HepG2 (cell line): ENCODE data around the gene DNAJA2. TPM values are rescaled to one million over a fixed set of nuclear protein-coding genes. Genes with fewer than 3 reads are reported as not detected.

ENCODE experiments used
- ATAC-seq: fragments of 200-7000 bp; cut with Tn5 transposase; 3 replicates; pipeline ENCODE4 v1.9.1; 2020; ENCODE audit warnings: mild to moderate bottlenecking, moderate library complexity
- BruUV-seq: library from RNA; stranded (reverse); fragments of 400-500 nt; replicated peaks from 2 replicates; lab custom pipeline; 2021; lab: Mats Ljungman, UMichigan
- CTCF ChIA-PET: fragments of 300-600 bp; formaldehyde crosslinking; extraction: SDS; loops from one replicate; lab custom pipeline; 2021; ENCODE audit warnings: low total read pairs, inconsistent platforms, low intra/inter-chr PET ratio; lab: Yijun Ruan, JAX
- POLR2A ChIA-PET: fragments of 350-600 bp; sonication (Branson Sonifier 250); formaldehyde crosslinking; loops from one replicate; lab custom pipeline; 2020; ENCODE audit warnings: antibody characterized with exemption, inconsistent platforms; lab: Yijun Ruan, JAX
- DNase-seq: peaks from one replicate; pipeline ENCODE4 v3.0.0-alpha.2; 2015; ENCODE audit warnings: low spot score
- FAIRE-seq: peaks from 3 replicates; lab custom pipeline; 2011; peaks lifted over from hg19 to GRCh38; lab: Jason Lieb, UNC
- H2AFZ ChIP-seq: one replicate; pipeline ENCODE4 v1.6.1; 2011; ENCODE audit warnings: low read length, inconsistent platforms
- H3K27ac ChIP-seq: fragments of 300-600 bp; 3 replicates; pipeline ENCODE4 v1.8.0; 2011; ENCODE audit warnings: mixed run types, mild to moderate bottlenecking, mixed read lengths, low read length, inconsistent platforms; ENCODE audit not compliant: insufficient read depth; ENCODE audit errors: extremely low read length
- H3K27me3 ChIP-seq, 2 experiments: fragments of 200-600 bp in 1 of 2; 2 replicates in 1 of 2; 3 replicates in 1 of 2; pipeline versions ENCODE4 v1.6.0 to v1.8.0; 2011; ENCODE audit warnings: low read length in 2 of 2, mild to moderate bottlenecking in 2 of 2, moderate library complexity in 2 of 2, inconsistent platforms in 1 of 2; ENCODE audit not compliant: insufficient read depth in 2 of 2, control insufficient read depth in 1 of 2
- H3K36me3 ChIP-seq, 2 experiments: fragments of 200-600 bp in 1 of 2; replicated peaks in 1 of 2; 2 replicates in 1 of 2; 3 replicates in 1 of 2; pipeline versions ENCODE4 v1.5.1 to v1.8.0; 2011; ENCODE audit warnings: low read length in 2 of 2, inconsistent platforms in 1 of 2; ENCODE audit not compliant: insufficient read depth in 2 of 2, control insufficient read depth in 1 of 2
- H3K4me1 ChIP-seq: 2 replicates; pipeline ENCODE4 v1.5.1; 2012; ENCODE audit warnings: low read length, inconsistent platforms; ENCODE audit not compliant: insufficient read depth
- H3K4me2 ChIP-seq: 2 replicates; pipeline ENCODE4 v1.6.0; 2011; ENCODE audit warnings: low read depth, low read length, inconsistent platforms
- H3K4me3 ChIP-seq, 3 experiments: fragments of 200-600 bp in 1 of 3; sonication (generic), shearing (Covaris generic) in 1 of 3; replicated peaks in 1 of 3; 2 replicates each; pipeline ENCODE4 v1.5.1; 2011 to 2016; ENCODE audit warnings: low read length in 3 of 3, inconsistent platforms in 2 of 3, low read depth in 2 of 3, mild to moderate bottlenecking in 2 of 3, control low read depth in 1 of 3, mixed read lengths in 1 of 3; ENCODE audit not compliant: insufficient read depth in 1 of 3
- H3K79me2 ChIP-seq: one replicate; pipeline ENCODE4 v1.6.1; 2011; ENCODE audit warnings: low read length, inconsistent platforms; ENCODE audit not compliant: insufficient read depth
- H3K9ac ChIP-seq: 2 replicates; pipeline ENCODE4 v1.6.0; 2011; ENCODE audit warnings: mild to moderate bottlenecking, low read depth, low read length, inconsistent platforms; ENCODE audit not compliant: insufficient read depth
- H3K9me3 ChIP-seq: 2 replicates; pipeline ENCODE4 v1.5.1; 2012; ENCODE audit warnings: mild to moderate bottlenecking, low read length
- H4K20me1 ChIP-seq: 2 replicates; pipeline ENCODE4 v1.6.0; 2011; ENCODE audit warnings: inconsistent platforms, mild to moderate bottlenecking, low read length, moderate library complexity; ENCODE audit not compliant: insufficient read depth
- ATF7 ChIP-seq, 2 experiments: fragments of 450-650 bp in 1 of 2; sonication (generic) in 1 of 2; formaldehyde crosslinking in 1 of 2; IDR thresholded peaks; 2 replicates each; pipeline versions ENCODE4 v1.4.0 to v1.6.1; 2016 to 2020; ENCODE audit warnings: antibody characterized with exemption in 1 of 2, mild to moderate bottlenecking in 1 of 2, missing genetic modification reagents in 1 of 2
- BRCA1 ChIP-seq: sonication (generic); formaldehyde crosslinking; IDR thresholded peaks from 2 replicates; pipeline ENCODE4 v1.4.0; 2020; ENCODE audit warnings: missing genetic modification reagents
- HNRNPL ChIP-seq: fragments of 200-400 bp; formaldehyde crosslinking; IDR thresholded peaks from 2 replicates; pipeline ENCODE4 v1.6.1; 2017; ENCODE audit warnings: mild to moderate bottlenecking, low read depth, low read length
- MYC ChIP-seq: sonication (generic); formaldehyde crosslinking; IDR thresholded peaks from 2 replicates; pipeline ENCODE4 v1.9.0; 2021; ENCODE audit warnings: missing genetic modification reagents, borderline replicate concordance
- NCOA5 ChIP-seq: sonication (generic); formaldehyde crosslinking; IDR thresholded peaks from 2 replicates; pipeline ENCODE4 v1.4.0; 2020; ENCODE audit warnings: missing genetic modification reagents
- NFYC ChIP-seq: IDR thresholded peaks from 2 replicates; pipeline ENCODE4 v1.6.1; 2016; ENCODE audit warnings: missing genetic modification reagents, missing compliant biosample characterization
- POLR2AphosphoS5 ChIP-seq: IDR thresholded peaks from 2 replicates; pipeline ENCODE4 v1.6.1; 2012; ENCODE audit warnings: low read depth, low read length
- TBX3 ChIP-seq: fragments of 450-650 bp; IDR thresholded peaks from 2 replicates; pipeline ENCODE4 v1.6.1; 2017; ENCODE audit warnings: antibody characterized with exemption, mild to moderate bottlenecking, inconsistent platforms, borderline replicate concordance
- ZBTB7B ChIP-seq: sonication (generic); formaldehyde crosslinking; IDR thresholded peaks from 2 replicates; pipeline ENCODE4 v1.4.0; 2020; ENCODE audit warnings: missing genetic modification reagents
- ZNF256 ChIP-seq: sonication (generic); formaldehyde crosslinking; conservative IDR thresholded peaks from 2 replicates; pipeline ENCODE4 v1.4.0; 2020; ENCODE audit warnings: missing genetic modification reagents
- ZNF260 ChIP-seq: sonication (generic); formaldehyde crosslinking; IDR thresholded peaks from 2 replicates; pipeline ENCODE4 v1.4.0; 2020; ENCODE audit warnings: missing genetic modification reagents, low read depth, mild to moderate bottlenecking, borderline replicate concordance
- ZNF530 ChIP-seq: sonication (generic); formaldehyde crosslinking; IDR thresholded peaks from 2 replicates; pipeline ENCODE4 v1.5.0; 2020; ENCODE audit warnings: low read depth, mild to moderate bottlenecking, missing genetic modification reagents
- ZNF557 ChIP-seq: sonication (generic); formaldehyde crosslinking; IDR thresholded peaks from 2 replicates; pipeline ENCODE4 v1.4.0; 2020; ENCODE audit warnings: missing genetic modification reagents
- WGBS: methylation state at CpG from one replicate; pipeline ENCODE4 v1.1.6; 2017; ENCODE audit warnings: low lambda C conversion rate; 5-methylcytosine and 5-hydroxymethylcytosine counted together
- in situ Hi-C: cut with HindIII; loops from 2 replicates; pipeline ENCODE4 v1.10.0; 2017; ENCODE audit warnings: low pct_unique_long_range_greater_than_20kb; ENCODE audit not compliant: extremely low pct_ligation_motif_present
- intact Hi-C: fragments of 100-400 bp; cut with micrococcal nuclease; formaldehyde crosslinking; loops from one replicate; pipeline ENCODE4 v1.10.0; 2022; ENCODE audit not compliant: unreplicated experiment
- polyA plus RNA-seq, 8 experiments: library from polyadenylated mRNA; depleted of rRNA in 3 of 8; stranded (reverse) in 7 of 8; unstranded in 1 of 8; fragments of >200 nt; fragmentation: Illumina TruSeq in 4 of 8; extraction: Trizol in 4 of 8; gene quantifications; 2 replicates each; pipeline versions ENCODE4 v1.2.1 to v1.2.3, GENCODE V29; 2011 to 2016; ENCODE audit warnings: low read depth in 4 of 8, missing spikeins in 1 of 8, mixed read lengths in 1 of 8; ENCODE audit not compliant: insufficient read depth in 1 of 8
- total RNA-seq, 5 experiments: library from RNA; depleted of rRNA; stranded (reverse); fragments of >200 nt; fragmentation: Illumina TruSeq; extraction: Trizol; gene quantifications; 2 replicates each; pipeline ENCODE4 v1.2.3, GENCODE V29; 2016; ENCODE audit warnings: low read depth in 1 of 5
- TF ChIP-seq, protein P1 (sequence below): sonication (generic); formaldehyde crosslinking; IDR thresholded peaks from 2 replicates; pipeline ENCODE4 v1.5.0; 2020; ENCODE audit warnings: missing genetic modification reagents
- TF ChIP-seq, protein P2 (sequence below): sonication (generic); formaldehyde crosslinking; IDR thresholded peaks from 2 replicates; pipeline ENCODE4 v1.5.1; 2020; ENCODE audit warnings: missing genetic modification reagents, mild to moderate bottlenecking, borderline replicate concordance
- TF ChIP-seq, protein P3 (sequence below): sonication (generic); formaldehyde crosslinking; IDR thresholded peaks from 2 replicates; pipeline ENCODE4 v1.4.0; 2020; ENCODE audit warnings: mild to moderate bottlenecking, missing genetic modification reagents

The DNAJA2 gene
- total and polyA plus RNA-seq, 2 of the 13 experiments (the other 11 are each of a cell fraction or from before 2014, with no cell fraction given) = 25.4 to 176 TPM

DNA sequence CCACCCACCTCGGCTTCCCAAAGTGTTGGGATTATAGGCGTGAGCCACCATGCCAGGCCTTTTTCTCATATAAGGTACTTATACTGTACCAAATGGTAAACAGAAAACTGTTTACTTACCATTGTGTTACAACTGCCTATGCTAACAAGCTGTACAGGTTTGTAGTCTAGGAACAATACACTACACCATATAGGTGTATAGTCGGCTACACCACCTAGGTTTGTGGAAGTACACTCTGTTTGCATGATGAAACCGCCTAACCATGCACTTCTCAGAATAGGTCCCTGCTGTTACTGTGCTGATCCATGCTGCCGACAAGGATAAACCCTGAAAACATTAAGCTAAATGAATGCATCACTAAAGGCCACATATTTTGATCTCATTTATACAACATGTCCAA lies 18.9 kb downstream of the DNAJA2 start:
- DNase-seq = no peak
- H3K4me1 ChIP-seq = peaks cover 17% of the 10 kb centered on the region
- peak; percentile 26; the same call in 2 of the 3 replicates for ATAC-seq
- no peak overlapping the region for H3K27ac ChIP-seq
- H3K79me2 ChIP-seq = no peaks in the 10 kb centered on the region
- H3K27me3 ChIP-seq = no peaks in the 10 kb centered on the region
- H4K20me1 ChIP-seq = peaks cover 6% of the 10 kb centered on the region; the same call in 1 of the 2 replicates
- H3K4me2 ChIP-seq = no peak overlapping the region
- in situ Hi-C loops (no loop called here), intact Hi-C loops (no loop called here)
- CTCF ChIA-PET = no interaction called here
- TF ChIP-seq POLR2AphosphoS5 = peak; percentile 30; the same call in 1 of the 2 replicates
- no peak for TF ChIP-seq NCOA5 (CRISPR knock-in tag)
- TF ChIP-seq TBX3 = 0 out of 2 replicates have a peak, but pooled peaks have one; percentile 19
- TF ChIP-seq, all 625 proteins: peak for 2
- no peak for FAIRE-seq
- Histone ChIP-seq H3K4me3 (no peak overlapping the region), H3K9me3 (no peaks in the 10 kb centered on the region), H3K9ac (no peak overlapping the region), H2AFZ (no peak overlapping the region), H3K36me3 (peaks cover 21 to 50% of the 10 kb centered on the region in 2 experiments)
- no TSS peak for BruUV-seq
- WGBS = 93% methylated on average over 5 of the region's 5 CpGs
- POLR2A ChIA-PET = interaction anchor here (0.7 to 1.3 kb wide), 2 partner anchors 17 to 19 kb away, joined by 3 to 4 read pairs; partner anchors contain the start of gene DNAJA2

DNA sequence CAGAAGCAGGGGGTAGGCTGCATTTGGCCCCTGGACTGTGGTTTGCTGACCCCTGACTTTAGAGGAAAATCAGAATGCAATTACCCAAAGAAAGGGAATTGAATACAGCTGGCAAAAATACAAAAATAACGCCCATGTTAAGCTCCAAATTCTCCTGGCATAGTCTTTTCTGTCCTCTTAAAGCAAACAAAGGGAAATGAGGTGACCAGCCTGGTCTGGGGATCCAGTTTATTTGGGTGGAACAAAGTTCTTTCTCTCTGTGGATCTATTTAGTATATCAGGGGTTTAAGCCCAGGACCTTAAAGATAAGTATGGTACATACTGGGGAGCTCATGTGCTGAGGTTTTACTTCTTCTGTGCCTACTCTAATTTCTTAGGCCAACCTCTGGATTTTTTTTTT lies 23.5 kb downstream of the DNAJA2 start:
- H3K4me1 ChIP-seq = peaks cover 34% of the 10 kb centered on the region
- ATAC-seq = no peak
- POLR2A ChIA-PET = interaction anchor here (0.6 to 1.7 kb wide), 2 partner anchors 12 to 25 kb away, joined by 4 to 7 read pairs; no protein-coding TSS in a partner anchor
- no peaks in the 10 kb centered on the region for H3K9me3 ChIP-seq
- FAIRE-seq = no peak
- BruUV-seq = no TSS peak
- no peak overlapping the region for H3K9ac ChIP-seq
- no peaks in the 10 kb centered on the region for H4K20me1 ChIP-seq
- H3K36me3 ChIP-seq = peaks cover 0 to 9% of the 10 kb centered on the region in 2 experiments; a peak in 2 of 5 replicates
- WGBS = 52% methylated on average over 1 of the region's 1 CpG
- H3K27me3 ChIP-seq = no peaks in the 10 kb centered on the region
- in situ Hi-C loops (no loop called here), intact Hi-C loops (no loop called here)
- no peak overlapping the region for H3K27ac ChIP-seq
- no peak overlapping the region for H2AFZ ChIP-seq
- no peak overlapping the region for H3K4me2 ChIP-seq
- DNase-seq = no peak
- H3K4me3 ChIP-seq = no peak overlapping the region
- CTCF ChIA-PET = interaction anchor here (2.8 kb wide), 1 partner anchor 68 kb away, joined by 27 read pairs; no protein-coding TSS in a partner anchor
- no peaks in the 10 kb centered on the region for H3K79me2 ChIP-seq
- TF ChIP-seq ATF7 (IDR thresholded peaks at IDR 0.05) = no peak
- TF ChIP-seq ATF7 (CRISPR knock-in tag; IDR thresholded peaks at IDR 0.05) = no peak
- no peak for TF ChIP-seq ZNF557 (CRISPR knock-in tag)
- TF ChIP-seq, protein P1, sequence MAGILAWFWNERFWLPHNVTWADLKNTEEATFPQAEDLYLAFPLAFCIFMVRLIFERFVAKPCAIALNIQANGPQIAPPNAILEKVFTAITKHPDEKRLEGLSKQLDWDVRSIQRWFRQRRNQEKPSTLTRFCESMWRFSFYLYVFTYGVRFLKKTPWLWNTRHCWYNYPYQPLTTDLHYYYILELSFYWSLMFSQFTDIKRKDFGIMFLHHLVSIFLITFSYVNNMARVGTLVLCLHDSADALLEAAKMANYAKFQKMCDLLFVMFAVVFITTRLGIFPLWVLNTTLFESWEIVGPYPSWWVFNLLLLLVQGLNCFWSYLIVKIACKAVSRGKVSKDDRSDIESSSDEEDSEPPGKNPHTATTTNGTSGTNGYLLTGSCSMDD (CRISPR knock-in tag) = no peak
- TF ChIP-seq, protein P2, sequence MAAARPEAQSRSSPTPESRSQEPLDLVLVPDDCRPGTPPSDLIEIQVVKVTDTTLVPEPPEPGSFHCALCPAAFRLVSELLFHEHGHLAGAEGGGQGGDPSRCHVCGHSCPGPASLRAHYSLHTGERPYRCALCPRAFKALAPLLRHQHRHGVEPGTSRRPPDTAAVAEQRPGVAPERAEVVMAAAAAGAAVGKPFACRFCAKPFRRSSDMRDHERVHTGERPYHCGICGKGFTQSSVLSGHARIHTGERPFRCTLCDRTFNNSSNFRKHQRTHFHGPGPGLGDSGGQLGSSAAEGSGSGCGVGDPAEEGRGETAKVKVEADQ = no peak
- no peak for TF ChIP-seq NFYC (CRISPR knock-in tag)
- no peak for TF ChIP-seq BRCA1
- no peak for TF ChIP-seq MYC (CRISPR knock-in tag)
- no peak for TF ChIP-seq ZBTB7B (CRISPR knock-in tag)
- no peak for TF ChIP-seq ZNF256 (CRISPR knock-in tag)
- no peak for TF ChIP-seq ZNF260
- TF ChIP-seq, protein P3, sequence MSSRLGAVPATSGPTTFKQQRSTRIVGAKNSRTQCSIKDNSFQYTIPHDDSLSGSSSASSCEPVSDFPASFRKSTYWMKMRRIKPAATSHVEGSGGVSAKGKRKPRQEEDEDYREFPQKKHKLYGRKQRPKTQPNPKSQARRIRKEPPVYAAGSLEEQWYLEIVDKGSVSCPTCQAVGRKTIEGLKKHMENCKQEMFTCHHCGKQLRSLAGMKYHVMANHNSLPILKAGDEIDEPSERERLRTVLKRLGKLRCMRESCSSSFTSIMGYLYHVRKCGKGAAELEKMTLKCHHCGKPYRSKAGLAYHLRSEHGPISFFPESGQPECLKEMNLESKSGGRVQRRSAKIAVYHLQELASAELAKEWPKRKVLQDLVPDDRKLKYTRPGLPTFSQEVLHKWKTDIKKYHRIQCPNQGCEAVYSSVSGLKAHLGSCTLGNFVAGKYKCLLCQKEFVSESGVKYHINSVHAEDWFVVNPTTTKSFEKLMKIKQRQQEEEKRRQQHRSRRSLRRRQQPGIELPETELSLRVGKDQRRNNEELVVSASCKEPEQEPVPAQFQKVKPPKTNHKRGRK = no peak
- no peak for TF ChIP-seq ZNF530 (CRISPR knock-in tag)
- TF ChIP-seq HNRNPL = no peak
